ENCODE measurements around the gene BARX2.

- TF ChIP-seq ZNF10 (tag by site-specific recombination; IDR thresholded peaks at IDR 0.05), result no peak
- TF ChIP-seq YY1 (tag by site-specific recombination; IDR thresholded peaks at IDR 0.05), result no peak
- TF ChIP-seq PRDM1 (tag by site-specific recombination; IDR thresholded peaks at IDR 0.05), result no peak
- TF ChIP-seq, protein P1, sequence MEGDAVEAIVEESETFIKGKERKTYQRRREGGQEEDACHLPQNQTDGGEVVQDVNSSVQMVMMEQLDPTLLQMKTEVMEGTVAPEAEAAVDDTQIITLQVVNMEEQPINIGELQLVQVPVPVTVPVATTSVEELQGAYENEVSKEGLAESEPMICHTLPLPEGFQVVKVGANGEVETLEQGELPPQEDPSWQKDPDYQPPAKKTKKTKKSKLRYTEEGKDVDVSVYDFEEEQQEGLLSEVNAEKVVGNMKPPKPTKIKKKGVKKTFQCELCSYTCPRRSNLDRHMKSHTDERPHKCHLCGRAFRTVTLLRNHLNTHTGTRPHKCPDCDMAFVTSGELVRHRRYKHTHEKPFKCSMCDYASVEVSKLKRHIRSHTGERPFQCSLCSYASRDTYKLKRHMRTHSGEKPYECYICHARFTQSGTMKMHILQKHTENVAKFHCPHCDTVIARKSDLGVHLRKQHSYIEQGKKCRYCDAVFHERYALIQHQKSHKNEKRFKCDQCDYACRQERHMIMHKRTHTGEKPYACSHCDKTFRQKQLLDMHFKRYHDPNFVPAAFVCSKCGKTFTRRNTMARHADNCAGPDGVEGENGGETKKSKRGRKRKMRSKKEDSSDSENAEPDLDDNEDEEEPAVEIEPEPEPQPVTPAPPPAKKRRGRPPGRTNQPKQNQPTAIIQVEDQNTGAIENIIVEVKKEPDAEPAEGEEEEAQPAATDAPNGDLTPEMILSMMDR (tag by site-specific recombination; IDR thresholded peaks at IDR 0.05), result no peak
- TF ChIP-seq, protein P2, sequence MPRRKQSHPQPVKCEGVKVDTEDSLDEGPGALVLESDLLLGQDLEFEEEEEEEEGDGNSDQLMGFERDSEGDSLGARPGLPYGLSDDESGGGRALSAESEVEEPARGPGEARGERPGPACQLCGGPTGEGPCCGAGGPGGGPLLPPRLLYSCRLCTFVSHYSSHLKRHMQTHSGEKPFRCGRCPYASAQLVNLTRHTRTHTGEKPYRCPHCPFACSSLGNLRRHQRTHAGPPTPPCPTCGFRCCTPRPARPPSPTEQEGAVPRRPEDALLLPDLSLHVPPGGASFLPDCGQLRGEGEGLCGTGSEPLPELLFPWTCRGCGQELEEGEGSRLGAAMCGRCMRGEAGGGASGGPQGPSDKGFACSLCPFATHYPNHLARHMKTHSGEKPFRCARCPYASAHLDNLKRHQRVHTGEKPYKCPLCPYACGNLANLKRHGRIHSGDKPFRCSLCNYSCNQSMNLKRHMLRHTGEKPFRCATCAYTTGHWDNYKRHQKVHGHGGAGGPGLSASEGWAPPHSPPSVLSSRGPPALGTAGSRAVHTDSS (tag by site-specific recombination; IDR thresholded peaks at IDR 0.05), result no peak
Observed at GRCh38 chr11:129426776-129427175, 51.1 kb downstream of the BARX2 start.

All from HEK293 (cell line).